Type B pancreatic cell (in vitro differentiated cells): ENCODE results near the gene DSCAM. TPM values are rescaled to one million over a fixed set of nuclear protein-coding genes. Genes with fewer than 3 reads are reported as not detected.

Experiments
- DNase-seq: peaks from one replicate; pipeline ENCODE4 v3.0.0; 2021; ENCODE audit warnings: mixed read lengths; ENCODE audit not compliant: unreplicated experiment; ENCODE audit errors: extremely low spot score
- H3K27ac Mint-ChIP-seq: 2 replicates; pipeline ENCODE4 v1.8.0; 2021; ENCODE audit warnings: mild to moderate bottlenecking, mixed read lengths
- H3K27me3 Mint-ChIP-seq: 2 replicates; pipeline ENCODE4 v1.8.0; 2021; ENCODE audit warnings: mixed read lengths
- H3K36me3 Mint-ChIP-seq: 2 replicates; pipeline ENCODE4 v1.8.0; 2021; ENCODE audit warnings: mixed read lengths
- H3K4me1 Mint-ChIP-seq: one replicate; pipeline ENCODE4 v1.8.0; 2021; ENCODE audit warnings: mixed read lengths; ENCODE audit not compliant: unreplicated experiment
- H3K4me3 Mint-ChIP-seq: 2 replicates; pipeline ENCODE4 v1.8.0; 2021; ENCODE audit warnings: mild to moderate bottlenecking, mixed read lengths
- H3K9me3 Mint-ChIP-seq: 2 replicates; pipeline ENCODE4 v1.8.0; 2021; ENCODE audit warnings: mixed read lengths
- CTCF ChIP-seq: fragments of 200-600 bp; sonication (generic); conservative IDR thresholded peaks from 2 replicates; pipeline ENCODE4 v1.5.0; 2021; ENCODE audit warnings: antibody characterized with exemption, mild to moderate bottlenecking
- total RNA-seq: library from RNA; stranded (reverse); gene quantifications from 2 replicates; pipeline ENCODE4 v1.2.1, GENCODE V29; 2021; ENCODE audit warnings: low replicate concordance

DSCAM gene
- total RNA-seq, 1 donor from 2014 or later = 1.4 TPM

GRCh38 chr21:40678681-40679284 lies 168.2 kb downstream of the DSCAM start:
- no peak for TF ChIP-seq CTCF
- no peaks in the 10 kb centered on the region for H3K36me3 Mint-ChIP-seq
- peaks cover 12% of the 10 kb centered on the region for H3K4me1 Mint-ChIP-seq
- DNase-seq = no peak
- no peaks in the 10 kb centered on the region for H3K9me3 Mint-ChIP-seq
- no peaks in the 10 kb centered on the region for H3K27me3 Mint-ChIP-seq
- H3K4me3 Mint-ChIP-seq = no peak overlapping the region
- no peak overlapping the region for H3K27ac Mint-ChIP-seq

GRCh38 chr21:40675017-40675416 lies 171.9 kb downstream of the DSCAM start:
- no peaks in the 10 kb centered on the region for H3K4me1 Mint-ChIP-seq
- H3K27me3 Mint-ChIP-seq = no peaks in the 10 kb centered on the region
- TF ChIP-seq CTCF = no peak
- H3K4me3 Mint-ChIP-seq = no peak overlapping the region
- no peak for DNase-seq
- H3K27ac Mint-ChIP-seq = no peak overlapping the region
- no peaks in the 10 kb centered on the region for H3K9me3 Mint-ChIP-seq
- no peaks in the 10 kb centered on the region for H3K36me3 Mint-ChIP-seq

GRCh38 chr21:40672602-40673001 lies 174.4 kb downstream of the DSCAM start:
- Mint-ChIP-seq H3K27ac (peak overlapping the region; percentile 2), H3K36me3 (no peaks in the 10 kb centered on the region), H3K4me3 (no peak overlapping the region), H3K9me3 (no peaks in the 10 kb centered on the region), H3K27me3 (no peaks in the 10 kb centered on the region), H3K4me1 (peaks cover 7% of the 10 kb centered on the region)
- no peak for TF ChIP-seq CTCF
- DNase-seq = no peak

- no peak for TF ChIP-seq CTCF
- Mint-ChIP-seq H3K4me1 (peaks cover 7% of the 10 kb centered on the region), H3K36me3 (no peaks in the 10 kb centered on the region), H3K27ac (no peak overlapping the region), H3K4me3 (no peak overlapping the region), H3K9me3 (no peaks in the 10 kb centered on the region), H3K27me3 (no peaks in the 10 kb centered on the region)
- DNase-seq = no peak
Observed at GRCh38 chr21:40671716-40672115, 175.2 kb downstream of the DSCAM start.

- no peak overlapping the region for H3K27ac Mint-ChIP-seq
Observed at GRCh38 chr21:40668555-40669275, 178.2 kb downstream of the DSCAM start.

More at GRCh38 chr21:40668555-40669275, 178.2 kb downstream of the DSCAM start:
- no peak for TF ChIP-seq CTCF
- Mint-ChIP-seq H3K9me3 (no peaks in the 10 kb centered on the region), H3K27me3 (no peaks in the 10 kb centered on the region), H3K36me3 (no peaks in the 10 kb centered on the region), H3K4me3 (no peak overlapping the region), H3K4me1 (peaks cover 7% of the 10 kb centered on the region)
- DNase-seq = no peak
